NB4 (cell line): ENCODE data around the gene RHPN2.

ENCODE experiments used
- DNase-seq: peaks from one replicate; pipeline ENCODE4 v3.0.0; 2010; ENCODE audit warnings: low read depth
- H3K4me3 ChIP-seq: one replicate; pipeline ENCODE4 v1.5.1; 2011; ENCODE audit warnings: mild to moderate bottlenecking, low read depth, low read length, moderate library complexity
- MAX ChIP-seq: IDR thresholded peaks from 2 replicates; pipeline ENCODE4 v1.6.1; 2011; ENCODE audit warnings: low read depth, low read length
- MYC ChIP-seq: IDR thresholded peaks from 2 replicates; pipeline ENCODE4 v1.6.1; 2011; ENCODE audit warnings: low read depth, low read length
- POLR2A ChIP-seq: IDR thresholded peaks from 2 replicates; pipeline ENCODE4 v1.6.1; 2011; ENCODE audit warnings: mild to moderate bottlenecking; ENCODE audit not compliant: insufficient read length; ENCODE audit errors: extremely low read depth
- TF ChIP-seq, protein P1 (sequence below): IDR thresholded peaks from one replicate; pipeline ENCODE4 v1.5.1; 2012; ENCODE audit warnings: low read depth, low read length

Gene RHPN2

DNA sequence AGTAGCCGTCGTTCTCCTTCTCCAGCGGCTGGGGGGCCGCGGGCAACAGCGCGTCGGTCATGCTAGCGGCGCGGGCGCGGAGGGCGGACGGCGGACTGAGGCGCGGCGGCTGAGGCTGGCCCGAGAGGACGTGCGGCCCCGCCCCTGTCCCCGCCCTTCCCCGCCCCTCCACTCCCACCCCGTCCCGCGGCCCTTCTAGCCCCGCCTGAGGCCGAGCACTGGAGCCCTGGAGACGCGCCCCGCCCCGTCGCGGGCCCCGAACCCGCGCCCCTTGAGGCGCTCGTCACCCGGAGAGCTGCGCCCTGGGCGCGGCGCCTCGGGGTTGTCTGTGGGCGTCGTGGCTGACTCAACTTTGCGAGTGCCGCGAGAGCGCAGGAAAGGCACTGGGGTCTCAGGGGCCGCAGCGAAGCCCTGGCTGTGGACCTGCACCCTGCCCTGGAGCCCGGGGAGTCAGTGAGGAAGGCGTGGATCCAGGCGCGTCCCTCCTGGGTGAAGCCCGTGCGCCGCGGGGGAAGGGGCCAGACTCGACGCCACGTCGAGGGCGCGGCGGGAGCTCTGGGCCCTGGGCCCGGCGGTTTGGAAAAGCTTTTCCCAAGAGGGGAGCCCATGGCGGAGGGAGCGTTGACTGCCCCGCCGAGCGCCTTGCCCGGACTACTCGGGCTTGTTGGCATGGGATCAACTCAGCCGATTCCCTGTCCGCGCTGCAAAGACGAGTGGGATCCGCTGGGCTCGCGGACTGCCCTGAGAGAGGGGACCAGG lies at the start of gene RHPN2:
TSS of gene RHPN2 (minus strand) at position 97 of the 759 bp plus-strand sequence. CDS start at position 61, 36 bp downstream.
- DNase-seq: peak; percentile 77
- TF ChIP-seq, protein P1, sequence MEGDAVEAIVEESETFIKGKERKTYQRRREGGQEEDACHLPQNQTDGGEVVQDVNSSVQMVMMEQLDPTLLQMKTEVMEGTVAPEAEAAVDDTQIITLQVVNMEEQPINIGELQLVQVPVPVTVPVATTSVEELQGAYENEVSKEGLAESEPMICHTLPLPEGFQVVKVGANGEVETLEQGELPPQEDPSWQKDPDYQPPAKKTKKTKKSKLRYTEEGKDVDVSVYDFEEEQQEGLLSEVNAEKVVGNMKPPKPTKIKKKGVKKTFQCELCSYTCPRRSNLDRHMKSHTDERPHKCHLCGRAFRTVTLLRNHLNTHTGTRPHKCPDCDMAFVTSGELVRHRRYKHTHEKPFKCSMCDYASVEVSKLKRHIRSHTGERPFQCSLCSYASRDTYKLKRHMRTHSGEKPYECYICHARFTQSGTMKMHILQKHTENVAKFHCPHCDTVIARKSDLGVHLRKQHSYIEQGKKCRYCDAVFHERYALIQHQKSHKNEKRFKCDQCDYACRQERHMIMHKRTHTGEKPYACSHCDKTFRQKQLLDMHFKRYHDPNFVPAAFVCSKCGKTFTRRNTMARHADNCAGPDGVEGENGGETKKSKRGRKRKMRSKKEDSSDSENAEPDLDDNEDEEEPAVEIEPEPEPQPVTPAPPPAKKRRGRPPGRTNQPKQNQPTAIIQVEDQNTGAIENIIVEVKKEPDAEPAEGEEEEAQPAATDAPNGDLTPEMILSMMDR: no peak
- TF ChIP-seq POLR2A (no peak), MYC (no peak), MAX (no peak)
- peak within 1 kb of the TSS; percentile 42 for H3K4me3 ChIP-seq

- DNase-seq: no peak
- no peak for TF ChIP-seq POLR2A
- TF ChIP-seq, protein P1: no peak
- no peak for TF ChIP-seq MYC
- TF ChIP-seq MAX: no peak
Observed at GRCh38 chr19:33114312-33114711, 49.6 kb upstream of the RHPN2 start.

GRCh38 chr19:33111587-33111986 lies 46.9 kb upstream of the RHPN2 start:
- H3K4me3 ChIP-seq: no peak overlapping the region
- DNase-seq: no peak
- TF ChIP-seq MAX (no peak), POLR2A (no peak), MYC (no peak)
- TF ChIP-seq, protein P1: no peak

More at GRCh38 chr19:33114312-33114711, 49.6 kb upstream of the RHPN2 start:
- no peak overlapping the region for H3K4me3 ChIP-seq

DNA sequence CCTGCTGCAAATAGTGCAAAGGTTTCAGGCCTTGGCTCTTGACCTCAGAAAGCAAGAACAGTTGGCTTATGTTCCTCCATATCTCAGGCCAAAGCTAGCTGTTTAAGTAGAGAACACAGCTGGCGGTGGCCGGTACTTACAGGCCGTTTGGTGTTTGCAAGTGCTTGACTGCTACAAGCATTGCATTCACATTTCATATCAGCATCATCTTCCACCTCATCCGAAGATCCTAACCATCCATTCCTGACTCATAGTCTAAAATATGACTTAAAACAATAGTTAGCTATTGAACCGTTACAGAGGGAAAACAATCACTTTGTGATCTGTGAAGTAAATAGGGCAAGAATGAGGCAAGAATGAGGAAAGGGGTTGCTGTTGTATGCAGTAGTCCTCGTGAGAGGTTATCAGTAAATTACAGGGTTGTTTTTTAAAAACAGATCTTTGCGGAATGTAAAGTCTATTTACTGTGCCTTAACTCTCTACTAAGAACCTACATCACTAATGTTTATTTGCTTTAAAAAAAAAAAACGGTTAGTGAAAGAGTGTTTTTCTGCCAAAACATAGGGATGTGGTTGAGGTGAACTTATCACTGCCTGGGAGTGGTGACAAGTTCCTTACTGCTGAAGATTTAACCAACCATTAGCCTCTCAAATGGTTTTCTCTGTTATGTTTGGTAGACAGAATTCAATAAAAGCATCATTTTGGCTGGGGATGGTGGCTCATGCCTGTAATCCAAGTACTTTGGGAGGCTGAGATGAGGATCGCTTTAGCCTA lies 45.6 kb upstream of the RHPN2 start:
- TF ChIP-seq, protein P1: no peak
- TF ChIP-seq POLR2A (no peak), MAX (no peak), MYC (no peak)
- DNase-seq: no peak
- H3K4me3 ChIP-seq: no peak overlapping the region

DNA sequence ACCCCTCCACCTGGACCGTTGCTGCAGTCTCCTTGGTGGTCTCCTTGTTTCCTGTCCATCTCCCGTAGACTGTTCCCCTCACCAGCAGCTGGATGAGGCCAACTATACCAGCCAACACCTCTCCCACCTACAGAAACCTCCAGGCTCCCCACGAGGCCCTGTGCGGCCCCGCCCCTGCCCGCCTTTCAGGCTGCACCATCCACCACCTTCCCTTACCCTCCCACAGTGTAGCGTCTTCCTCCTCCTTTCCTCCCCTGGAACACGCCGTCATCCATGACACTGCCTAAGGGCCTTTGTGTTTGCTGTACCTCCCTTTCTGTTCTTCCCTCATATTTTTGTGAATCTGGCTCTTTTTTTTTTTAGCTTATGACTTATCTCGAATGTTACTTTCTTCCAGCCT lies 43.5 kb upstream of the RHPN2 start:
- TF ChIP-seq MAX (no peak), MYC (no peak), POLR2A (no peak)
- TF ChIP-seq, protein P1: no peak
- no peak for DNase-seq
- no peak overlapping the region for H3K4me3 ChIP-seq
